DOHH2 (cell line): ENCODE measurements around the gene KLKB1.

Experiments
- CTCF ChIP-seq: fragments of 200-600 bp; sonication (generic); IDR thresholded peaks from one replicate; pipeline ENCODE4 v1.5.1; 2014; ENCODE audit warnings: antibody characterized with exemption, mild to moderate bottlenecking, low read depth, low read length; ENCODE audit not compliant: poor library complexity, severe bottlenecking
- EZH2phosphoT487 ChIP-seq: fragments of 200-600 bp; sonication (generic); IDR thresholded peaks from 2 replicates; pipeline ENCODE4 v1.6.1; 2017; ENCODE audit warnings: borderline replicate concordance, mild to moderate bottlenecking, antibody characterized with exemption, low read length, moderate library complexity, mixed read lengths

GRCh38 chr4:186200516-186200915 is 26.8 kb upstream of the KLKB1 start:
- TF ChIP-seq CTCF (no peak), EZH2phosphoT487 (no peak)
